Lower lobe of right lung (tissue), 2 donors: Measurements from ENCODE around the gene KMT2D. TPM values are rescaled to one million over a fixed set of nuclear protein-coding genes. Genes with fewer than 3 reads are reported as not detected.

ENCODE experiments used
- ATAC-seq, 2 donors: fragments of 200-7000 bp; cut with Tn5 transposase; one replicate each; pipeline ENCODE4 v1.9.1; 2020 to 2022; ENCODE audit warnings: mild to moderate bottlenecking in 2 of 2, moderate library complexity in 2 of 2
- DNase-seq: peaks from one replicate; pipeline ENCODE4 v3.0.0-alpha.2; 2020
- H3K27ac ChIP-seq: fragments of 200-600 bp; one replicate; pipeline ENCODE4 v1.8.0; 2022
- H3K27me3 ChIP-seq: fragments of 200-600 bp; one replicate; pipeline ENCODE4 v1.8.0; 2022; ENCODE audit warnings: low read depth
- H3K36me3 ChIP-seq: fragments of 200-600 bp; one replicate; pipeline ENCODE4 v1.8.0; 2022; ENCODE audit warnings: mild to moderate bottlenecking
- H3K4me1 ChIP-seq: fragments of 200-600 bp; one replicate; pipeline ENCODE4 v1.8.0; 2022
- H3K4me3 ChIP-seq: fragments of 200-600 bp; one replicate; pipeline ENCODE4 v1.8.0; 2022; ENCODE audit warnings: mild to moderate bottlenecking
- H3K9me3 ChIP-seq: fragments of 200-600 bp; one replicate; pipeline ENCODE4 v1.8.0; 2022
- intact Hi-C: fragments of 100-400 bp; cut with DNase I; formaldehyde crosslinking; loops from one replicate; pipeline ENCODE4 v1.11.0; 2022
- total RNA-seq: library from RNA; stranded (reverse); fragmentation: NEBNext Ultra II Directional; extraction: Animal tissue kit (Norgen Biotek cat#: 25700); gene quantifications from one replicate; pipeline ENCODE4 v1.2.1, GENCODE V29; 2021
- TF ChIP-seq, protein P1 (sequence below): fragments of 200-600 bp; IDR thresholded peaks from one replicate; pipeline ENCODE4 v1.8.0; 2022; ENCODE audit warnings: antibody characterized with exemption, mild to moderate bottlenecking
- donor health status: DM: no; HTN: yes; CAD: no; lungs with severe emphysema.

Gene KMT2D
- total RNA-seq, 1 donor from 2014 or later, result 114 TPM

GRCh38 chr12:49033611-49034285 lies 26.8 kb downstream of the KMT2D start:
- no peak overlapping the region for H3K4me3 ChIP-seq
- intact Hi-C loops, result no loop called here
- ATAC-seq, result peak in 1 of 2 donors; percentile 20
- no peak for DNase-seq
- peaks cover 9% of the 10 kb centered on the region for H3K4me1 ChIP-seq
- TF ChIP-seq, protein P1, sequence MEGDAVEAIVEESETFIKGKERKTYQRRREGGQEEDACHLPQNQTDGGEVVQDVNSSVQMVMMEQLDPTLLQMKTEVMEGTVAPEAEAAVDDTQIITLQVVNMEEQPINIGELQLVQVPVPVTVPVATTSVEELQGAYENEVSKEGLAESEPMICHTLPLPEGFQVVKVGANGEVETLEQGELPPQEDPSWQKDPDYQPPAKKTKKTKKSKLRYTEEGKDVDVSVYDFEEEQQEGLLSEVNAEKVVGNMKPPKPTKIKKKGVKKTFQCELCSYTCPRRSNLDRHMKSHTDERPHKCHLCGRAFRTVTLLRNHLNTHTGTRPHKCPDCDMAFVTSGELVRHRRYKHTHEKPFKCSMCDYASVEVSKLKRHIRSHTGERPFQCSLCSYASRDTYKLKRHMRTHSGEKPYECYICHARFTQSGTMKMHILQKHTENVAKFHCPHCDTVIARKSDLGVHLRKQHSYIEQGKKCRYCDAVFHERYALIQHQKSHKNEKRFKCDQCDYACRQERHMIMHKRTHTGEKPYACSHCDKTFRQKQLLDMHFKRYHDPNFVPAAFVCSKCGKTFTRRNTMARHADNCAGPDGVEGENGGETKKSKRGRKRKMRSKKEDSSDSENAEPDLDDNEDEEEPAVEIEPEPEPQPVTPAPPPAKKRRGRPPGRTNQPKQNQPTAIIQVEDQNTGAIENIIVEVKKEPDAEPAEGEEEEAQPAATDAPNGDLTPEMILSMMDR, result no peak
- no peaks in the 10 kb centered on the region for H3K27me3 ChIP-seq
- no peaks in the 10 kb centered on the region for H3K9me3 ChIP-seq
- peaks cover 95% of the 10 kb centered on the region for H3K36me3 ChIP-seq
- H3K27ac ChIP-seq, result peak overlapping the region; percentile 11

- H3K36me3 ChIP-seq, result peaks cover 95% of the 10 kb centered on the region
- H3K27me3 ChIP-seq, result no peaks in the 10 kb centered on the region
- H3K4me3 ChIP-seq, result no peak overlapping the region
- TF ChIP-seq, protein P1, result no peak
- DNase-seq (no peak), ATAC-seq (no peak)
- H3K27ac ChIP-seq, result no peak overlapping the region
- peaks cover 9% of the 10 kb centered on the region for H3K4me1 ChIP-seq
- intact Hi-C loops, result no loop called here
- H3K9me3 ChIP-seq, result no peaks in the 10 kb centered on the region
Measured at GRCh38 chr12:49032679-49033447, 27.7 kb downstream of the KMT2D start.

- DNase-seq (no peak), ATAC-seq (no peak)
- H3K27me3 ChIP-seq, result no peaks in the 10 kb centered on the region
- peaks cover 95% of the 10 kb centered on the region for H3K36me3 ChIP-seq
- TF ChIP-seq, protein P1, result no peak
- no peak overlapping the region for H3K27ac ChIP-seq
- peaks cover 9% of the 10 kb centered on the region for H3K4me1 ChIP-seq
- no peaks in the 10 kb centered on the region for H3K9me3 ChIP-seq
- H3K4me3 ChIP-seq, result no peak overlapping the region
- intact Hi-C loops, result no loop called here
Measured at GRCh38 chr12:49032276-49032675, 28.3 kb downstream of the KMT2D start.

DNA sequence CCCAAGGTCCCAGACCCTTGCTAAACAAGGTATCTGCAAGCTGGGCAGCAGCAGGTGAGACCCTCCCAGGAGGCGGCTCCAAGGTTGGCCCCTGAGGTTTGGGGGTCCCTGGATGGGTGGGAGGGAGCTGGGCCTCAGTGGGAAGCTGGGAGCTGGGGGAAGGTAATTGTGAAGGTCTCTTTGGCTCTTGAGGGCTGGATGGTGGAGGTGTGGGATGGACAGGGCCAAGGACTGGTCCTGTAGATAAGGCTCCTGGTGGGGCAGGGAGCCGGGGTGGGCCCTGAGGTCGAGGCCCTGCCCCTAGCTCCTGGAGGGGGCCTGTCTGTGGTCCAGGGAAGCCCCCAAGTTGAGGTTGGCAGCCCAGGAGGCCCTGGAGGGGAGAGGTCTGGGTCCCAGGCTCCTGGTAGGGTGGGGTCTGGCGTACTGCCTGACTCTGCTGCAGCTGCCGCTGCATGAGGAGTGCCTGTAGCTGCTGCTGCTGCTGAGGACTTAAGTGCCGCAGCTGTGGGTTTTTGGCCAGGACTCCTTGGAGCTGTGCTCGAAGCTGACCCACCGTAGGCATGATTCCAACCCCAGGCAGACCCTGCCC lies 28.9 kb downstream of the KMT2D start:
- intact Hi-C loops, result no loop called here
- no peak for DNase-seq
- peak in 1 of 2 donors; percentile 16 for ATAC-seq
- Histone ChIP-seq H3K4me3 (no peak overlapping the region), H3K4me1 (peaks cover 9% of the 10 kb centered on the region), H3K27me3 (no peaks in the 10 kb centered on the region), H3K9me3 (no peaks in the 10 kb centered on the region), H3K27ac (no peak overlapping the region), H3K36me3 (peaks cover 95% of the 10 kb centered on the region)
- TF ChIP-seq, protein P1, result no peak

DNA sequence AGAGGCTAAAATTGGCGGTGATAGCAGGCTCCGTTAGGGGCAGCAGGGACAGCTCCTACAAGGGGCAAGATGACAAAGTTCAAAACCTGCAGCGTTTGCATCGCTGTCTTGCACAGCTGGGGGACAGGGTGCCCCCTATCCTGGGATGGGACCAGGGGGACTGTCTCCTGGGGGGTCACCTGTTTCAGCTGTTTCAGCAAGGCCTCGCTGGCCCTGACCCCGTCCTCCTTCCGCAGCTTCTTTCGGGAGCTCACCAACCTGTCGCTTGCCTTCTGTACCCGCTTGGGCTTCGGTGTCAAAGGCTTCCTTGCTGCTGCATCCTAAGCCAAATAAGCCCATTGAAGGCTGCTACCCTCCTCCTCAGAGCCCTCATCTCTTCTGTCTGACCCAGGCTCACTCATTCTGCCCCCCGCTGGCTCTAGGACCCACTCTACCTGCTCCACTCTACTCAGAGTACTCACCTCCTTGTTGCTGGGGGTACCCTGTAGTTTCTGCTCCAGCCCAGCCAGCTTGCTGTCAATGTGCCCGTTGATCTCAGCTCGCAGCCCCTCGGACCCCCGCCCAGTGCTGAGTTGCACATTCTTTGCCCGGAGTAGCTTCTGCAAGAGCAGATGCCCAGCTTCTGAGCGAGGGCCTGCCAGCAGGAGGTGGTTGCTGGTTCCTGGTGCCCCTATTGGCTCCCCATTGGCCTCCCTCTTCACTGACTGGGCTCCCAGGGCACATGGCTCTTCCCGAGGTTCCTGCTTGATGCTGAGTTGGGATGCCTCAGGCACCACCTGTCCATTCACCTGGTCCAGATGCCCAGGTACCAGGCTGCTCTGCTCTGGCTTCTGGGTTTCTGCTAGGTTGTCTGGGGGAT lies 29.7 kb downstream of the KMT2D start:
- Histone ChIP-seq H3K4me3 (no peak overlapping the region), H3K36me3 (peaks cover 98% of the 10 kb centered on the region), H3K9me3 (no peaks in the 10 kb centered on the region), H3K27me3 (no peaks in the 10 kb centered on the region), H3K4me1 (peaks cover 9% of the 10 kb centered on the region), H3K27ac (no peak overlapping the region)
- no peak for DNase-seq
- intact Hi-C loops, result no loop called here
- TF ChIP-seq, protein P1, result no peak
- ATAC-seq, result no peak
